Parathyroid adenoma (tissue), 2 donors: Measurements from ENCODE around the gene KCTD14.

ENCODE experiments used
- H2AFZ ChIP-seq: fragments of 300-600 bp; sonication (generic); one replicate; pipeline ENCODE4 v1.7.0; 2017; ENCODE audit warnings: antibody characterized with exemption, mild to moderate bottlenecking
- H3K27ac ChIP-seq: fragments of 300-600 bp; sonication (generic); one replicate; pipeline ENCODE4 v1.7.0; 2017
- H3K27me3 ChIP-seq: fragments of 300-600 bp; sonication (generic); one replicate; pipeline ENCODE4 v1.7.0; 2017; ENCODE audit warnings: low read length; ENCODE audit not compliant: control insufficient read depth, insufficient read depth
- H3K36me3 ChIP-seq: fragments of 300-600 bp; sonication (generic); one replicate; pipeline ENCODE4 v1.7.0; 2017; ENCODE audit warnings: low read length; ENCODE audit not compliant: control insufficient read depth, insufficient read depth
- H3K4me1 ChIP-seq: fragments of 300-600 bp; sonication (generic); one replicate; pipeline ENCODE4 v1.7.0; 2017; ENCODE audit warnings: control low read depth
- H3K4me2 ChIP-seq: fragments of 300-600 bp; sonication (generic); one replicate; pipeline ENCODE4 v1.7.0; 2017; ENCODE audit warnings: low read length
- H3K4me3 ChIP-seq: fragments of 300-600 bp; sonication (generic); one replicate; pipeline ENCODE4 v1.7.0; 2017; ENCODE audit warnings: low read depth, low read length
- H3K79me2 ChIP-seq: fragments of 300-600 bp; sonication (generic); one replicate; pipeline ENCODE4 v1.7.0; 2017; ENCODE audit warnings: control low read depth
- H3K9ac ChIP-seq: fragments of 300-600 bp; sonication (generic); one replicate; pipeline ENCODE4 v1.7.0; 2017; ENCODE audit warnings: mild to moderate bottlenecking
- H3K9me3 ChIP-seq: fragments of 300-600 bp; sonication (generic); one replicate; pipeline ENCODE4 v1.7.0; 2017; ENCODE audit warnings: low read length; ENCODE audit not compliant: control insufficient read depth
- CTCF ChIP-seq: fragments of 300-600 bp; sonication (generic); IDR thresholded peaks from one replicate; pipeline ENCODE4 v1.7.0; 2017; ENCODE audit warnings: antibody characterized with exemption, mild to moderate bottlenecking
- donor health status: primary hyperparathyroidism.

KCTD14 gene

GRCh38 chr11:78022397-78023396 is at the start of gene KCTD14:
KCTD14 (minus strand) TSS chr11:78023276; CDS start chr11:78023249, 27 bp downstream.
- no peaks in the 10 kb centered on the region for H3K27me3 ChIP-seq
- H3K4me2 ChIP-seq: peak within 1 kb of the TSS; percentile 83
- peaks cover 3% of the 10 kb centered on the region for H3K4me1 ChIP-seq
- H3K27ac ChIP-seq: peak within 1 kb of the TSS; percentile 84
- H3K9ac ChIP-seq: peak within 1 kb of the TSS; percentile 35
- H3K9me3 ChIP-seq: no peaks in the 10 kb centered on the region
- TF ChIP-seq CTCF: no peak
- peak within 1 kb of the TSS; percentile 49 for H3K4me3 ChIP-seq
- H2AFZ ChIP-seq: peak within 1 kb of the TSS; percentile 82
- H3K79me2 ChIP-seq: no peaks in the 10 kb centered on the region
- no peaks in the 10 kb centered on the region for H3K36me3 ChIP-seq

- TF ChIP-seq CTCF: no peak
- peaks cover 13% of the 10 kb centered on the region for H3K79me2 ChIP-seq
- H3K27ac ChIP-seq: no peak overlapping the region
- no peaks in the 10 kb centered on the region for H3K9me3 ChIP-seq
- no peaks in the 10 kb centered on the region for H3K27me3 ChIP-seq
- peaks cover 13% of the 10 kb centered on the region for H3K4me1 ChIP-seq
- H3K4me3 ChIP-seq: no peak overlapping the region
- H3K9ac ChIP-seq: no peak overlapping the region
- no peaks in the 10 kb centered on the region for H3K36me3 ChIP-seq
- H3K4me2 ChIP-seq: no peak overlapping the region
- H2AFZ ChIP-seq: no peak overlapping the region
Observed at GRCh38 chr11:78072455-78072854, 49.4 kb upstream of the KCTD14 start.

DNA sequence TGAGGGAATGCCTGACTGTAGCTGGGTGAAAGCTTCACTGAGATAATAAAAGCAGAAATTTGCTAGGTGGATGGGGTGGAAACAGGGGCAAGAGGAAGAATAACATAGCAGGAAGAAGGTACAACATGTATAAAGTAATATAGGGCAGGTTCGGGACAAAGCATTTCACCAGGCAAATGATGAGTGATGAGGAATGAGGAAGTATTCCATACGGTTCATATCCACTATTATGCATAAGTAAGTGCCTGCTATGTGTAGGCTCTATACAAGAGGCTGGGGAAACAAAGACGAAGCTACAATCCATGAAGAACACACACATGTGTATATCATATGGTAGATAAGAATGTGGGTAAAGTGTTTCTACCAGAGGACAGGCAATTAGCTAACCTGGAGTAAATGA is 48.6 kb upstream of the KCTD14 start:
- no peak for TF ChIP-seq CTCF
- Histone ChIP-seq H3K4me3 (no peak overlapping the region), H3K9ac (no peak overlapping the region), H3K79me2 (peaks cover 7% of the 10 kb centered on the region), H3K4me2 (no peak overlapping the region), H3K9me3 (no peaks in the 10 kb centered on the region), H2AFZ (no peak overlapping the region), H3K27ac (no peak overlapping the region), H3K4me1 (peaks cover 13% of the 10 kb centered on the region), H3K36me3 (no peaks in the 10 kb centered on the region), H3K27me3 (no peaks in the 10 kb centered on the region)

- peaks cover 8% of the 10 kb centered on the region for H3K4me1 ChIP-seq
- no peak overlapping the region for H3K9ac ChIP-seq
- no peak overlapping the region for H3K4me3 ChIP-seq
- no peak overlapping the region for H3K27ac ChIP-seq
- no peaks in the 10 kb centered on the region for H3K27me3 ChIP-seq
- no peaks in the 10 kb centered on the region for H3K9me3 ChIP-seq
- no peak overlapping the region for H3K4me2 ChIP-seq
- no peaks in the 10 kb centered on the region for H3K79me2 ChIP-seq
- TF ChIP-seq CTCF: no peak
- no peak overlapping the region for H2AFZ ChIP-seq
- H3K36me3 ChIP-seq: no peaks in the 10 kb centered on the region
Observed at GRCh38 chr11:78070621-78071020, 47.5 kb upstream of the KCTD14 start.
